ENCODE results near the gene MOSMO.

DNA sequence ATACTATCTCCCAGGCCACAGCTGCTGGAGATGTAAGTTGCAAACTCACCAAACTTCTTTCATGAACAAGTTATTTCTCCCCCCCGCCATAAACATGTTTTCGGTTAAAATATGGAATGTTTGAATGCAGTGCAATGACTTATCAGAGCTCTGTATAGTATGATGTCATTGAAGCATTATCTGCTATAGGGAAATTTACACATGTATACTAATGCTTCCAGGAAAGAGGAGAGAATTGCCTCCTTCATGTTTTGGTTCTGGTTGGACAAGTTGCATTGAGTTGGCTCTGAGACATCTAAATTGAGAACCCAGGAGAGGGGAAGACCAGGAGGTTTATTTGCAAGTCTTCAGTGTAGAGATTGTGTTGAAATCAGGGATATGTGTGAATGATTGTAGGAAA, 34.0 kb upstream of the MOSMO start:
- TF ChIP-seq, protein P1, sequence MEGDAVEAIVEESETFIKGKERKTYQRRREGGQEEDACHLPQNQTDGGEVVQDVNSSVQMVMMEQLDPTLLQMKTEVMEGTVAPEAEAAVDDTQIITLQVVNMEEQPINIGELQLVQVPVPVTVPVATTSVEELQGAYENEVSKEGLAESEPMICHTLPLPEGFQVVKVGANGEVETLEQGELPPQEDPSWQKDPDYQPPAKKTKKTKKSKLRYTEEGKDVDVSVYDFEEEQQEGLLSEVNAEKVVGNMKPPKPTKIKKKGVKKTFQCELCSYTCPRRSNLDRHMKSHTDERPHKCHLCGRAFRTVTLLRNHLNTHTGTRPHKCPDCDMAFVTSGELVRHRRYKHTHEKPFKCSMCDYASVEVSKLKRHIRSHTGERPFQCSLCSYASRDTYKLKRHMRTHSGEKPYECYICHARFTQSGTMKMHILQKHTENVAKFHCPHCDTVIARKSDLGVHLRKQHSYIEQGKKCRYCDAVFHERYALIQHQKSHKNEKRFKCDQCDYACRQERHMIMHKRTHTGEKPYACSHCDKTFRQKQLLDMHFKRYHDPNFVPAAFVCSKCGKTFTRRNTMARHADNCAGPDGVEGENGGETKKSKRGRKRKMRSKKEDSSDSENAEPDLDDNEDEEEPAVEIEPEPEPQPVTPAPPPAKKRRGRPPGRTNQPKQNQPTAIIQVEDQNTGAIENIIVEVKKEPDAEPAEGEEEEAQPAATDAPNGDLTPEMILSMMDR (IDR thresholded peaks at IDR 0.05), result no peak
- no peak for TF ChIP-seq POLR2A (IDR thresholded peaks at IDR 0.05)
